ENCODE results near the gene ATN1.

GRCh38 chr12:6956021-6956727 is 28.4 kb downstream of the ATN1 start:
- TF ChIP-seq CTCF (IDR thresholded peaks at IDR 0.05; ENCODE audit: insufficient read depth, low read length): no peak
- TF ChIP-seq POLR2AphosphoS5 (IDR thresholded peaks at IDR 0.05; ENCODE audit: low read depth): peak; percentile 47
